Measurements from ENCODE around the gene SLC25A21.
A peak's percentile ranks its signal among the peaks of the same experiment; 100 is the strongest.

SLC25A21 gene

GRCh38 chr14:37140176-37140575 is 32.2 kb downstream of the SLC25A21 start:
- DNase-seq = no peak

GRCh38 chr14:37139710-37140109 is 32.7 kb downstream of the SLC25A21 start:
- no peak for DNase-seq

- DNase-seq = no peak
These were observed 33.5 kb downstream of the SLC25A21 start for GRCh38 chr14:37138898-37139297.

GRCh38 chr14:37133284-37133913 is 39.0 kb downstream of the SLC25A21 start:
- DNase-seq = peak; percentile 21

GRCh38 chr14:37131205-37131604 is 41.2 kb downstream of the SLC25A21 start:
- no peak for DNase-seq

- DNase-seq = no peak
These were observed 43.4 kb downstream of the SLC25A21 start for GRCh38 chr14:37129047-37129446.

GRCh38 chr14:37124614-37125013 is 47.8 kb downstream of the SLC25A21 start:
- DNase-seq = peak; percentile 10

GRCh38 chr14:37122919-37123639 is 49.3 kb downstream of the SLC25A21 start:
- DNase-seq = no peak

GRCh38 chr14:37122288-37122687 is 50.1 kb downstream of the SLC25A21 start:
- peak; percentile 63 for DNase-seq

- no peak for DNase-seq
These were observed 53.6 kb downstream of the SLC25A21 start for GRCh38 chr14:37118673-37119366.

GRCh38 chr14:37116933-37117849 is 55.2 kb downstream of the SLC25A21 start:
- peak; percentile 48 for DNase-seq

GRCh38 chr14:37115406-37115805 is 57.0 kb downstream of the SLC25A21 start:
- no peak for DNase-seq

- DNase-seq = no peak
These were observed 57.8 kb downstream of the SLC25A21 start for GRCh38 chr14:37114559-37114958.

- DNase-seq = no peak
These were observed 58.4 kb downstream of the SLC25A21 start for GRCh38 chr14:37114002-37114401.

- no peak for DNase-seq
These were observed 74.3 kb downstream of the SLC25A21 start for GRCh38 chr14:37098132-37098531.

- DNase-seq = no peak
These were observed 77.9 kb downstream of the SLC25A21 start for GRCh38 chr14:37094502-37094901.

GRCh38 chr14:37093364-37093763 is 79.0 kb downstream of the SLC25A21 start:
- DNase-seq = no peak

- DNase-seq = no peak
These were observed 80.8 kb downstream of the SLC25A21 start for GRCh38 chr14:37091651-37092050.

GRCh38 chr14:37090026-37090425 is 82.4 kb downstream of the SLC25A21 start:
- DNase-seq = no peak

GRCh38 chr14:37089410-37089809 is 83.0 kb downstream of the SLC25A21 start:
- no peak for DNase-seq

- no peak for DNase-seq
These were observed 83.8 kb downstream of the SLC25A21 start for GRCh38 chr14:37088356-37089215.

GRCh38 chr14:37087520-37087919 is 84.9 kb downstream of the SLC25A21 start:
- peak; percentile 34 for DNase-seq

Measured in DMS53 (cell line).